HEK293T (cell line): ENCODE data around the gene KRTAP4-8.
"Not testable (repeated sequence)": the region's sequence is repeated elsewhere in the genome, so short reads cannot be mapped to it uniquely, and the experiment has no call there.

ENCODE experiments used
- CTCF ChIA-PET: fragments of 350-600 bp; formaldehyde crosslinking; extraction: SDS; loops from one replicate; lab custom pipeline; 2021; ENCODE audit warnings: antibody characterized with exemption, inconsistent platforms; lab: Yijun Ruan, JAX
- POLR2A ChIA-PET: fragments of 350-600 bp; formaldehyde crosslinking; extraction: SDS; loops from one replicate; lab custom pipeline; 2020; ENCODE audit warnings: antibody characterized with exemption, inconsistent platforms; lab: Yijun Ruan, JAX
- DNase-seq: peaks from one replicate; pipeline ENCODE4 v3.0.0; 2012; ENCODE audit warnings: mixed read lengths; ENCODE audit errors: extremely low spot score
- ARNT ChIP-seq: fragments of 450-650 bp; IDR thresholded peaks from 2 replicates; pipeline ENCODE4 v1.6.1; 2017; ENCODE audit warnings: mild to moderate bottlenecking
- BHLHE40 ChIP-seq: fragments of 450-650 bp; IDR thresholded peaks from 2 replicates; pipeline ENCODE4 v1.6.1; 2016; ENCODE audit warnings: mild to moderate bottlenecking, moderate library complexity, borderline replicate concordance
- CTBP1 ChIP-seq: fragments of 450-650 bp; IDR thresholded peaks from 2 replicates; pipeline ENCODE4 v1.6.1; 2016; ENCODE audit warnings: borderline replicate concordance
- ELF4 ChIP-seq: fragments of 450-650 bp; IDR thresholded peaks from 2 replicates; pipeline ENCODE4 v1.6.1; 2017; ENCODE audit warnings: antibody characterized with exemption
- FOXA1 ChIP-seq: fragments of 450-650 bp; IDR thresholded peaks from 2 replicates; pipeline ENCODE4 v1.6.1; 2016; ENCODE audit warnings: mild to moderate bottlenecking
- FOXK2 ChIP-seq: fragments of 450-650 bp; IDR thresholded peaks from 2 replicates; pipeline ENCODE4 v1.6.1; 2016; ENCODE audit warnings: mild to moderate bottlenecking
- FOXM1 ChIP-seq: fragments of 450-650 bp; IDR thresholded peaks from 2 replicates; pipeline ENCODE4 v1.6.1; 2017; ENCODE audit warnings: mild to moderate bottlenecking, borderline replicate concordance
- HDGF ChIP-seq: fragments of 450-650 bp; IDR thresholded peaks from 2 replicates; pipeline ENCODE4 v1.6.1; 2017; ENCODE audit warnings: antibody characterized with exemption, borderline replicate concordance
- L3MBTL2 ChIP-seq: fragments of 450-650 bp; conservative IDR thresholded peaks from 2 replicates; pipeline ENCODE4 v1.6.1; 2016; ENCODE audit warnings: mild to moderate bottlenecking
- LEF1 ChIP-seq: fragments of 450-650 bp; IDR thresholded peaks from 2 replicates; pipeline ENCODE4 v1.6.1; 2017; ENCODE audit warnings: mild to moderate bottlenecking, borderline replicate concordance
- NFRKB ChIP-seq: fragments of 450-650 bp; IDR thresholded peaks from 2 replicates; pipeline ENCODE4 v1.6.1; 2016; ENCODE audit warnings: mild to moderate bottlenecking, moderate library complexity
- SP1 ChIP-seq: fragments of 450-650 bp; IDR thresholded peaks from 2 replicates; pipeline ENCODE4 v1.6.1; 2017
- SUZ12 ChIP-seq: fragments of 450-650 bp; IDR thresholded peaks from 2 replicates; pipeline ENCODE4 v1.6.1; 2016; ENCODE audit warnings: mild to moderate bottlenecking
- TARDBP ChIP-seq: fragments of 450-650 bp; IDR thresholded peaks from 2 replicates; pipeline ENCODE4 v1.6.1; 2016
- ZNF384 ChIP-seq: fragments of 450-650 bp; IDR thresholded peaks from 2 replicates; pipeline ENCODE4 v1.6.1; 2016
- TF ChIP-seq, protein P1 (sequence below): fragments of 450-650 bp; IDR thresholded peaks from 2 replicates; pipeline ENCODE4 v1.6.1; 2016

Gene KRTAP4-8

DNA sequence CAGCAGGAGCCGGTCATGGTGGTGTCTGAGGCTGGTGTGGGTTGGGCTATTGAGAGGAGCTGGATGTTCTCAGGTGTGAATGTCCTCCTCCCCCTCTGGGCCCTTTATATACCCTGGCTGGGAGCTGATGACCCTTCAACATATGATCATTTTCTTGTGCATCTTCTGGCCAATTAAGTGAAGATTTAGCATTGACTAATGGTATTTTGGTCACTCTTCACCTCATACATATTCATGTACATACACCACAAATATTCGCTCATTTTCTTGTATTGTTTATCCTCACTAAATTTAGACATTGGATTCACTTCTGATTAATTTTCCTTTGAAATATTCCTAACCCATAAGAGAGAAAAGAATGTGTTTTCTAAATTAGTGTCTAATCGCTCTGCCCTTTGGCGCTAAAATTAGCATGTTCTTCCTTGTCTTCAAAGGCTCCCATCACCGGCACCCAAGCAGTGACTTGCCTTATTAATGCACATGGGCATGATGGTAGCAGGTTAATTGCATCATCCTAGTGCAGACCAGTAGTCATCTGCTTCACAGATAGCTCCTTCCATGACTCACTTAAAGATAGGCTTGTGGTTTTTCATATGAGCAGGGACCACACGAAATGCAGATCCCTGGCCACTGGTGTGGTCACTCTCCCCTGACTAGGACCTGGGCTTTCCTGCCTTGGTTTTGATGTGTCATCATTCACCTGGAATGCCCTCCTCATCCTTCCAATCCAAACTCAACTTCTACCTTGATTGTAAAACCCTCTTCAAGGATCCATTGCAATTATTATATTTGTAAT is 31.9 kb downstream of the KRTAP4-8 start, which contains the start of gene KRTAP2-4:
TSS of gene KRTAP2-4 (minus strand) at position 51 of the 796 bp plus-strand sequence. CDS start at position 17, 34 bp downstream.
- ChIA-PET CTCF (no interaction called here), POLR2A (no interaction called here)
- DNase-seq = no peak
- TF ChIP-seq HDGF = no peak
- no peak for TF ChIP-seq LEF1
- no peak for TF ChIP-seq L3MBTL2
- TF ChIP-seq CTBP1 = no peak
- TF ChIP-seq ELF4 = no peak
- TF ChIP-seq SUZ12 = no peak
- no peak for TF ChIP-seq SP1
- TF ChIP-seq, protein P1, sequence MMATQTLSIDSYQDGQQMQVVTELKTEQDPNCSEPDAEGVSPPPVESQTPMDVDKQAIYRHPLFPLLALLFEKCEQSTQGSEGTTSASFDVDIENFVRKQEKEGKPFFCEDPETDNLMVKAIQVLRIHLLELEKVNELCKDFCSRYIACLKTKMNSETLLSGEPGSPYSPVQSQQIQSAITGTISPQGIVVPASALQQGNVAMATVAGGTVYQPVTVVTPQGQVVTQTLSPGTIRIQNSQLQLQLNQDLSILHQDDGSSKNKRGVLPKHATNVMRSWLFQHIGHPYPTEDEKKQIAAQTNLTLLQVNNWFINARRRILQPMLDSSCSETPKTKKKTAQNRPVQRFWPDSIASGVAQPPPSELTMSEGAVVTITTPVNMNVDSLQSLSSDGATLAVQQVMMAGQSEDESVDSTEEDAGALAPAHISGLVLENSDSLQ = no peak
- TF ChIP-seq FOXA1 = no peak
- no peak for TF ChIP-seq FOXK2

DNA sequence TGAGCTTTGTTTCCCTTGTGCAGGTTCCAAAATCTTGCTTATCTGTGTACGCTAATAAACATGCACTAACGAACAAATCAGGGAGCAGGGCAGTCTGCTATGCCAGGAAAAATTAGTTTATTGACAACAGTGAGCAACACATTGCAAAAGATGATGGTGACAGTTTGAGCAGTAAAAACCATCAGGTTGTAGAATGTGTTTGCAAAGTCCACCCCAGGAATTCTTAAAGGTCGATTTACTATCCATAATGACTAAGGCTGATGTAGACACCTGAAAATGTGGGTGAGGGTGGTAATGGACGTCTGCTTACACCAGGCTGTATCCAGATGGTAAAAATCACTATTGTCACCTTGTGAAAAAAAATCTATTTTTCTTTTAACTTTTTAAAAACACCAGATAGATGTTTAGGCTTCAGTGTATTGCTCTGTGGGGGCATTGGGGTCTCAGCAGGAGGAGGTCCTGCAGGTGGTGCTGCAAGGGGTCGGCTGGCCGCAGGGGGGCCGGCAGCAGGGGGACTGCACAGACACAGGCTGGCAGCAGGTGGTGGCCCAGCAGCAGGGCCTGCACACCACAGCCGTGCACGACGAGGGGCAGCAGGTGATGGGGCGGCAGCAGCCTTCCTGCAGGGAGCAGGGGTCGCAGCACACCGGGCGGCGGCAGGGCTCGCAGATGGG is 32.8 kb downstream of the KRTAP4-8 start:
- POLR2A ChIA-PET, CTCF ChIA-PET, DNase-seq: not testable (repeated sequence)

DNA sequence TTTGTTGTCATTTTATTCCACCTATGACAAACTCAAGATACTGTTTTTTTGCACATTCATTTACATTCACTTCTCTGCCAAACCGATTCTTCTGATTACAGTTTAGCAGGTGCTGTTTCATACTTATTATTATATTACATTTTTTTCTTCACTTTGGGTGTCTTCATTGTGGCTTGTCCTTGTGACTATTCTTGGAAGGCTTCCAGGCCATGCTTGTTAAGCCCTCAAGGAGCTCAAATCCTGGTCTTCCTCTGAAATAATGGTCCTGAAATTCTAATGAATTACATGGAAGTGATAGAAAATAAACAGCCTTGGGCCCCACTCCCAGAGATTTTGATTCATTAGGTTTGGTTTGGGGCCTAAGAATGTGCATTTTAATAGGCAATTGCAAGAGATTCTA is 33.6 kb downstream of the KRTAP4-8 start:
- POLR2A ChIA-PET = no interaction called here
- DNase-seq = no peak
- CTCF ChIA-PET = no interaction called here
- TF ChIP-seq, protein P1 = no peak
- TF ChIP-seq ARNT (no peak), ZNF384 (no peak)

DNA sequence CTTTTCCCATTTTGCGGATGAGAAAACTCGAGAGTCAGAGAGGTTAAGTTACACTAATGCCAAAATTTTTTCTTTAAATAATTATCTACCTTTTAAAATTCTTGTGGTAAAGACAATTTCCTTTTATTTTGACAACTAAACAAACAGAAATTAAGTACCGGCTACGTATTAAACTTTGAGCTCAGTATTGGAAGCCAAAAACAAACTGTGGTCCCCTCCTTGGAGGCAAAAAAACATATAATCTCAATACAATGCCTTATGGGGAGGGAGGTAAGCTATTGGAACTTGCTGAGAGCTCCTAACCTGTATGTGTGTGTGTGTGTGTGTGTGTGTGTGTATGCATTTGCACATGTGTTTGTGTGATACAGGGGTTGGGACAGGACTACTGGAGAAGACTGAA is 34.5 kb downstream of the KRTAP4-8 start:
- TF ChIP-seq, protein P1 = no peak
- TF ChIP-seq ZNF384 = no peak
- TF ChIP-seq HDGF = no peak
- no peak for TF ChIP-seq ELF4
- TF ChIP-seq NFRKB = no peak
- TF ChIP-seq CTBP1 = no peak
- no peak for TF ChIP-seq FOXM1
- POLR2A ChIA-PET = no interaction called here
- no peak for DNase-seq
- CTCF ChIA-PET = no interaction called here

DNA sequence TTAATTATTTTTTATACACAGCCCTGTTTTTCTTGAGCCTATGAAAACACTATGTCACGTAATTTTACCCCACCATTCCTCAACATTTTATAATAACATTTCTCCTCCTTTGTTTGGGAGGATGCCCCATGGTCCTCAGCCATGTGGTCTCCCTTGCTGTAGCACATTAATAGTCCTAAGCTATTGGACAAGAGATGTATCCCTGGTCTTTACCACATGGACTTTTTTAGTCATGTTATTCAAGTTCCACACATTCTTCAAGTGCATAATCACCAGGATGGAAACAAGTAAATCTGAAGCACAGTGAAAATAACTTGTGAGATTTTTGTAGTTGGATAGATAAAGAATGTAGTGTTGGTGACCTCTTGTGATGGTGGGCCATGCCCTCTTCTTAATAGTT is 36.0 kb downstream of the KRTAP4-8 start:
- CTCF ChIA-PET = no interaction called here
- POLR2A ChIA-PET = no interaction called here
- TF ChIP-seq SUZ12 (no peak), NFRKB (no peak), FOXA1 (no peak), ELF4 (no peak), L3MBTL2 (no peak), FOXK2 (no peak), ZNF384 (no peak), BHLHE40 (no peak), CTBP1 (no peak), SP1 (no peak), ARNT (no peak), HDGF (no peak)
- TF ChIP-seq, protein P1 = no peak
- no peak for DNase-seq

DNA sequence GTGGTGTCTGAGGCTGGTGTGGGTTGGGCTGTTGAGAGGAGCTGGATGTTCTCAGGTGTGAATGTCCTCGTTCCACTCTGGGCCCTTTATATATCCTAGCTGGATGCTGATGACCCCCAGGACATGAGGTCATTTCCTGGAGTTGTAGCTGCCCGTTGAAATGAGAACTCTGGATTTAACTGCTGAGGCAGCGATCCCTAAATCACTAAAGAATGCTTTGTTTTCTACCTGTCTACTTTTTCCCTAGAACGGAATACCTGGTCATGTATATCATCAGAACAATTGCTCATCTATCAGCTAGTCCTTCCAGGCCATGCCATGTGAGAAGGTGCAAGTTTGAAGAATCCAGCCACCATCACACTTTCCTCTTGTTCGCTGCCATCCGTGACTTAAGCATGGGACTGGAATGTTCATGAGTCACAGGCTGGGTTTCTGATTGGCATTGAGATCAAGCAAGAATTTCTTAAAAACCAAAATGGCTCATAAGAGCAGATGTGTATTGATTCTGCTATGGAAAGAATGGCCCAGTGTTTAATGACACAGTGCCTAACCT is 37.8 kb downstream of the KRTAP4-8 start, which contains the start of gene KRTAP2-3:
TSS of gene KRTAP2-3 (minus strand) at position 63 of the 553 bp plus-strand sequence. CDS start 64 bp downstream, outside the sequence.
- POLR2A ChIA-PET = no interaction called here
- CTCF ChIA-PET = no interaction called here
- no peak for DNase-seq
- TF ChIP-seq NFRKB = no peak
- no peak for TF ChIP-seq LEF1
- TF ChIP-seq HDGF = no peak
- no peak for TF ChIP-seq ARNT
- no peak for TF ChIP-seq SUZ12
- TF ChIP-seq TARDBP = no peak
- no peak for TF ChIP-seq ZNF384
- TF ChIP-seq ELF4 = no peak
- no peak for TF ChIP-seq FOXM1
- TF ChIP-seq FOXK2 = no peak
- no peak for TF ChIP-seq L3MBTL2
- no peak for TF ChIP-seq FOXA1
- TF ChIP-seq BHLHE40 = no peak
- TF ChIP-seq, protein P1 = no peak
- no peak for TF ChIP-seq CTBP1
- TF ChIP-seq SP1 = no peak

DNA sequence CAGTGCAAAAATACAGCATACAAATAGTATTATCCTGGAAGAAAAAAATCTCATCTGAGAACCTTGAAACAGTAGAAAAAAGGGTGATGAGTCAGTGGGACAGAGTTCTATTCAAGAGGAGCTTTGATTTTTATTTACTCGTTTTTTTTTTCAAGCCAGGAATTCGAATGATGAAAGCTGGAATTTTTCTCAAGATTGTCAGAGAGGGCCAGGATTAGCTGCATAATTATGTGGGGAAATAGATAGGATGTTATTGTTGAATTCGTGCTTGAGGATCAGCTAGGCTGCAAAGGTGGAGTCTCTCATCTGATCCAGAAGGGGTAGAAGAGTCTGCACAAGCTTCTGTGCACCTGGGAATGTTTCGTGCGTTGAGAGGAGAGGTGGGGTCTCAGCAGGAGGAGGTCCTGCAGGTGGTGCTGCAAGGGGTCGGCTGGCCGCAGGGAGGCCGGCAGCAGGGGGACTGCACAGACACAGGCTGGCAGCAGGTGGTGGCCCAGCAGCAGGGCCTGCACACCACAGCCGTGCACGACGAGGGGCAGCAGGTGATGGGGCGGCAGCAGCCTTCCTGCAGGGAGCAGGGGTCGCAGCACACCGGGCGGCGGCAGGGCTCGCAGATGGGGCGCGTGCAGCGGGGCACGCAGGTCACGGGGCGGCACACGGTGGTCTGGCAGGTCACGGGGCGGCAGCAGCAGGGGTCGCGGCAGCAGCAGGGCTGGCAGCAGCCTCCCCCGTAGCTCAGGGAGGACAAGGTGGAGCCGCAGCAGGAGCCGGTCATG is 38.5 kb downstream of the KRTAP4-8 start:
- CTCF ChIA-PET, DNase-seq: not testable (repeated sequence)

More for the DNA sequence above, 38.5 kb downstream of the KRTAP4-8 start:
- POLR2A ChIA-PET = not testable (repeated sequence)
